HG03575 (cell line): ENCODE measurements around the gene MCRS1.

Experiments
- ATAC-seq: cut with Tn5 transposase; IDR thresholded peaks from one replicate; pipeline ENCODE4 v1.9.1; 2021; ENCODE audit not compliant: unreplicated experiment, insufficient number of reproducible peaks, low FRiP score; ENCODE audit errors: extremely low read depth

MCRS1 gene

DNA sequence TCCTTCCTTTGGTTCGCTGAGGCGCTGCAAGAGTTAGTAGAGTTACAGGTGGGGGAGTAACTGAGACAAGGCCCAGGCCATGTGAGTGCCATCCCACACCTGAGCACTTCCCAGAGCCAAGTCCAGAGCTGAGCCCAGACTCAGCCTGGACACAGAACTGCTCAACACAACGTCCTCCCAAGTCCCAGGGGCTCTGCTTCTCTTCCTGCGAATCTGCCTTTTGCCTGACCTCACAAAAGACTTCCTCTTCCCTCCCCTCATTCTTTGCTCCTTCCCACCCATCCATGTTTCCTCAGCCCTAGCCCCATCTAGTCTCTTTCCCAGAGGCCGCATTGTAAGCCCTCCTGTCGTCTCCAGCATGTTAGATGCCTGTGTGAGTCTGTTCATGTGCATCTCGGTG, 16.6 kb upstream of the MCRS1 start:
- no peak for ATAC-seq

DNA sequence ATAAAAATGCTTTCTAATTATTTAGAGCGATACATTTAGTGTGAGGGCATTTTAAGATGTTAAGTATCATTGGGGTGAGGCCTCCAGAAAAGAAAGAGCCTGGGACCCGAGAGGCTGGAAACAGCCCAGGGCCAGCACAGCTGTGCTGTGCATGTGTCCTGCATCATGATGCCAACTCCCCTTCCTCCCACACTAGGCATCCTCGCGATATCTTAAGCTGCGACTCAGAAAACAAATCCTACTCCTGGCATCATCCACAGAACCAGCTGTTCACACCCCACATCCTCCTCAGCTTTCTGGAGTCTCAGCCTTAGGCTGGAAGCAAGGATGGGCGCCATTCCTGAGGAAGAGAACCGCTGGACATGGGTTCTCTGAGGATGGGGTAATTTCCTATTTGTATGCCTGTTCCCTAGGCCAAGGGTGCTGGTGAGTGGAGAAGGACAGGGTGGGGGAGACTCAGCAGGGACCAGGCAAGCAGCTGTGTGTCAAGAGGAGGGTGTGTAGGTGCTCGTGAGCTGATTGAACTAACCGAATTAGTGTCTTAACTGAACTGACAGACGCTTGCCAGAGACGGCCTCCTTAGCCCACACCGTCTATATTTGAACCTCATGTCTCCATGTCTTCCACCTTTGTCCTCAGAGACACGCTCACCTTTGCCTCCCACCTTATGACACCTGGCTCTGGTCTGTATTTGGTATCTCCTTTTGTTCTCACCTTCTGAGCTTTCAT, 15.6 kb upstream of the MCRS1 start:
- ATAC-seq = no peak

DNA sequence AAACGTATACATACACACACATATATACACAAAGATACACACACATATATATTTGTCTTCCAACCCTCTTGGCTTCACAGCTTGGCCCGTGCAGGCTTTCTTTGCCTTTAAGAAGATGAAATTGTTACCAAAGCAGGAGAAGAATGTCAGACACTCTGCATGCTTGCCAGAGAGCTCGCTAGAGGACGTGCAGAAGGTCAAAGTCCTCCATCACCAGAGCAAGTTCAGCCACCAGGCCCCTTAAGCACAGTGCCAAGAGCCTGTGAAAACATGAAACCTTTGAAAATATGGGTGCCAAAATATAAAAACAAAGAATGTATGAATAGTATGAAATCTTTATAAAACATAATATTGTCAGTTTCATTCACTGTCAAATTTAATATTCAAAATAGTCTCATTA, 14.9 kb upstream of the MCRS1 start:
- no peak for ATAC-seq

DNA sequence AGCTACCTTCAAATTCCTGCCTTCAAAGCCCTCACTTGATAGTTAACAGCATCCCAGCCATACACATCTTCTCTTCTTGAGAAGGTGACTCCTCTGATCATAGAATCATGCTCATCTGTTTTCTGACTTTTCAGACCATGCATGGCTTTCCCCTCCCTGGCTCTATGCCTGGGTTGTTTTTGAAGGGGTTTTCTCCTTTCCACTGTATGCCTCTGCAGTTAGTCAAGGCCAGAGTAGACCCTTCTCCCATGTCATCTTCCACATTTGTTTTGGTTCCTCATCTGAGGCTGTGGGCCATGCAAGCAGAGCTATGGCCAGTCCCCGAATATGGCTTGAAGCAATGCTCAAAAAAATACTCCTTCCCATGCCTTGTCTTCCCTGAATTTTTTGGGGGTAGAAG, 14.3 kb upstream of the MCRS1 start:
- no peak for ATAC-seq

DNA sequence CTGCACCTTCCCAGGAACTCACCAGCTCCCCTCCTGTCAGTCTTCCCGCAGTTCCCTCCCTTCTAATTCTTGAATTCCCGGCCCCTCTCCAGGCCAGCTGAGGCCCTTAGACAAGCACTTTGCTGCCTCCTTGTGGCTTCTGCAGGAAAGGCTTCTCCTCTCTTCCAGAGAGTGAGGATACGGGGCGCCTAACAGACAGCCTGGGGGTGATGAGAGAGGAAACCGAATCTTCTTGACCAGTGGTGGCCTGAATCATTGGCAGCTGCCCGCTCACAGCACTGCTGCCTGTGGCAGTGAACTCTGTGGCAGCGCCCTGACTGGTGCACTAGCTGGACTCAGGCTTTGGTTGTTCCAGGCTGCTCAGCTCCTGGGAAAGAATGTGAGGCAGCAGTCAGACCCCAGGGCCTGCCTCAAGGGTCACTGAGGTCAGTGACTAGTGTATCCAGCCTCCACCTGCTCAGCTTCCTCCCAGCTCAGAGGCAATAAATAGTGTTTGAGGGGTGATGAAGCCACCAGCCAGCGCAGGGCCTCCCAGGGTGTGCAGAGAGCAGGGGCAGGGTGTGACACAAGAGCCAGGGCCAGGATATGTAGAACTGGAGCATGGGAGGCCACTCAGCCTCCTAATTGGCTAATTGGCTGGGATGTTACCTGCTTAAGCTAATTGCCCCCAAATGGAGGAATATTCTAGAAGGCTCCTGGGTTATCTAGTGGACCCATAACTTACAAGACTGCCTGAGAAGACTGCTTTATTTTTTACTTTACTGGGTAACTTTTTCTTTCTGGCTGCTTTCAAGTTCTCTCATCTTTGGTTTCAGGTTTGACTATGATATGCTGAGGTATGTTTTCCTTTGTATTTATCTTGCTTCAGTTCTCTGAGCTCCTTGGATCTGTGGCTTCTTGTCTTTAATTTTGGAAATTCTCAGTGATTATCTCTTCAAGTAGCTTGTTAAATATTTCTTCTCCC, 12.9 kb upstream of the MCRS1 start:
- ATAC-seq = no peak

DNA sequence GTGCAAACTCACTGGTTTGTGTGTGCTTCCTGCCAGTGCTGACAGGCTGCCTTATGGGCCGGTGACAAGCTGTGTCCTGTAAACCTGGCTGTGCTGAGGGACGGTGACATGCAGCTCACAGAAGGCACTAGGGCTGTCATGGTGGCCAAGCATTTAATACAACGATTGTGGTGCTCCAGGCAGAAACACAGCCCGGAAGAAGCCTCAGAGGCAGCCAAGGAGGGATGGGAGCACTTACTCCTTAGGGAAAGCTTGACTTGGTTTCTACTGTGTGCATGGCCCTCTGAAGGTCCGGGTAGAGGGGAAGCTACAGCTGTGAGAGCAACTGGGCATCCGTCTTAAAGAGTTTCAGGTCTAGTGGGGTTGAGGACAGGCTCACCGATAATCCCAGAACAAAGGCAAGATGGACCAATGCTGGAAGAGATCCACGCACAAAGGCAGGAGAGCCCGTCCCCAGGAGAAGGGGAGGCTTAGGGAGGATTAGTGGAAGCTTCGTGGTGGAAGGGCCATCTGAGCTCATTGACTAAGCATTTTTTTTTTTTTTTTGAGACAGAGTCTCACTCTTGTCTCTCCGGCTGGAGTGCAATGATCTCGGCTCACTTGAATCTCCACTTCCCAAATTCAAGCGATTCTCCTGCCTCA, 10.7 kb upstream of the MCRS1 start:
- no peak for ATAC-seq

DNA sequence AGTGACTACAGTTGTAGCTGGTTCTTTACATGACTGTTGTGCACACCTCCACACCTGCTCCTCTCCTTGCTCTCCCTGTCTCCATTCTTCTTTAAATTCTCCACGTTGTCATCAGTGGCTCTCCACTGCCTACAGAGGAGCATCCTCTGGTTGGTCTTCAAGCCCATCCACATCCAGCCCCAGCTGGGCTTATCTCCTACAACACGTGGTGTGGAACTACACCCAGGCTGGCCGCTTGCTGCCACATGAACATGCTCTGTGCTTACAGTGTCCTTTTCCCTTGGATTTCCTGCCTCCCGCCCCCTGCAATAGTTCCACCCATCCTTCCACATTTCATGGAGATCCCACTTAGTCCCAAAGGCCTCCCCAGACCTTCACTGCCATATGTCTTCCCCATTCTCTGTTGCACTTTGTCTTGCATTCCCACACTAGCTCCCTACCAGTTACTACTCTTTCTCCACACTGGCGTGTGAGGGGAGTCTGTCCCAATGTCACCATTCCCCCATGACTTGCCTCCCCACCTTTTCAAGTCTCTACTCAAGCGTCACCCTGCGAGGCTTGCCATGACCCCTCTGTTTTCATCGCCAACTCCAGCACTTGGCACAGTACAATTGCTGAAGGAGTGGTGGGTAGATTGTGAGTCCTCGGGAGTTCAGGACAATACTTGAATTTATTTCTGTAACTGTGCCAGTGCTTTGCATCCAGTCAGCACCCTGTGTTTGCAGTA, 9.8 kb upstream of the MCRS1 start:
- no peak for ATAC-seq

DNA sequence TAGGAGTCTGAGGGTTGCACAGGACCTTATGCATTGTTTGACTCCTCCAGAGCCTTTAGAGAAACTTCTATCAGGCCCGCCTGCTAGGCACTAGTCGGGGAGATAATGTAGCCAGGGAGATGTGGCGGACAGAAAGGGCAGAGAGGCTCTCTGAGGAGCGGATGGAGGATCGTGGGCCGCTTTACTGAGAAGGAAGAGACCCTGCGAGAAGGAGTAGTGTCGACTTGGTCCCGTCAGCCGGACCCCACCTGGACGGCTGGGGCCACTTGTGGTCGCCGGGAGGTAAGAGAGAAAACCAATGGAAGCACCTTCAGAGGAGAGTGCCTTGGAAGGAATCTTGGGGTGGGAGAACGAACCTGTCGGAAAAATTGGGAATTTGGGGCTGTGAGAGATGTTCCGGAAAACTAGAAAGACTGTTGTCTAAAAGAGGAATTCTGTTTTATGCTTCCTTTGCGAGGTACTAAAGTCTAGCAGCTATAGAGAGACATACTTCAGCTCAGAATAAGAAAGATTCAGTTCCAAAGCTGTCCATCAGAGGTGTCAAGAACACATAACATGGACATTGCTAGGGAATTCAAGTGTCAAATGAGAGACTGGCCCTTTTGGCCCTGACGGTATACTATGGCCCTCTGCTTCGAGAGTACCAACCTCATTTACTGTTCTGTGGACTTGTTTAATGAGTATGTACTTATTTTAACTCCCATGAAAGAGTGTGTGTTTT, 660 bp upstream of the MCRS1 start:
- ATAC-seq = no peak

DNA sequence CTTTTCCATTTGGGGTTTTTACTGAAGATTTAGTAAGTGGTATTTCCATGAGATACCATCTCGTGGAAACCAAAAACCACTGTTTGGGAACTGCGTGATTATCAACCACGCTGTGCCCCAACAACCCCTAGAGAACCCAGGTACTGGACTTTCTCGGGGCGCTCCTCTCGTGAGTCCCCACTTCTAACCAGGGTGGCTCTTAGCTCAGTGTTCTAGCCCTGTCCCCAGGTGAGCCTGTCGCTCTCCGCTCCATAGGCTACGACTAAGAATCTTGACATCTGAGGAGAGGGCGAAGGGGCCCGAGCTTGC, 686 bp downstream of the MCRS1 start:
- ATAC-seq = no peak

DNA sequence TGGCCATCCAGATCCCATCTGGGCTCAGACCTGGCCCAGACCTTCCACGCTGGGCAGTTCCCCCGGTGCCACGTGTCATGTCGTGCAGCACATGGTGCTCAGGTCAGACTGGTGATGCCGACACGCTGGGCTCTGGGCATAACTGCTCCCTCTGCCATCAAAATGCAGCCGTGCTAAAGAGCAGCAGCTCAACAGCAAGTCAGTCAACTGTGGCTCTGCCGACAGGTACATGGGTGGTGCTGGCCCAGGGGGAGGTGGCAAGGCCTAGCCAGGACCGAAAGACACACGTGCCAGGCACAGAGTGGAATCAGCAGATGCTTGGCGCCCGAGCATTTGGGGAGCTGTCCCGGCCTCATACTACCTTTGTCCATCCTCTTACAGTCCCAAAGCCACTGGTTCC, 1.6 kb downstream of the MCRS1 start:
- ATAC-seq = no peak

DNA sequence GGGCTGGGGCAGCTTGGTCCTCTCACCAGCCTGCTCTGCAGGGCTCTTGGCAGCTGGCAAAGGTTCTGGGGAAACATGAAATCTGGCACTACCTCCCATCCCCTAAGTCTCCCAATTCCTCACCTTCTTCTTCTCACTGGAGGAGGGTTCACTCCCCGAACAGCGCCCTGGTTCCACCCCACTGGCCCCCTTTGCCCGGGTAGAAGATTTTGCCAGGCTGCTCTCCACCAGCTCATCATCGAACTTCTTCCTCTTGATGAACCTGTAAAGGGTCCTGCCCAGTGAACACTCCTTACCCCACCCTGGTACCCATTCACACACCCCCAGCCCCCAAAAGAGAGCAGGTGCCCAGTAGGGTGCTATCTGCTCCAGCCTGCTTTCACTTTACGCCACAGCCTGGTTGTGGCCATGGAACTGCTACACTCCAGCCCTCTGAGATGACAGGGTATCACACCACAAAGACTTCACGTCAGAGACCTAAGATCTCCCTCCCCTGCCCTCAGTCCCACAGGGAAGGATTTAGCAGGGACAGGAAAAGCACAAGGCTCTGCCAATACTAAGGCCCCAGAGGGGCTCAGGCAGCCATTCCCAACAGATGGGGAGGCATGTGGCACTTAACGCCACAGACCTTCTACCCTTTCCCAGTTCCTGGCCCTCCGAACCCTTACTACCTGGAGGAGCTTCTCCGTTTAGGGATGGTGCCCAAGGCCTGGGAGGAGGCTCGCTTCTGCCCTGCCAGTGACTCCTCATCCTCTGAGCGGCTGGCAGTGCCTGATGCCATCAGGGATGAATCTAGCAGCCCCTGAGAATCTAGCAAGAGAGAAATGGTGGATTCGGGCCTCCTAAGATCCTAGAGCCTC, 2.3 kb downstream of the MCRS1 start:
- ATAC-seq = no peak

DNA sequence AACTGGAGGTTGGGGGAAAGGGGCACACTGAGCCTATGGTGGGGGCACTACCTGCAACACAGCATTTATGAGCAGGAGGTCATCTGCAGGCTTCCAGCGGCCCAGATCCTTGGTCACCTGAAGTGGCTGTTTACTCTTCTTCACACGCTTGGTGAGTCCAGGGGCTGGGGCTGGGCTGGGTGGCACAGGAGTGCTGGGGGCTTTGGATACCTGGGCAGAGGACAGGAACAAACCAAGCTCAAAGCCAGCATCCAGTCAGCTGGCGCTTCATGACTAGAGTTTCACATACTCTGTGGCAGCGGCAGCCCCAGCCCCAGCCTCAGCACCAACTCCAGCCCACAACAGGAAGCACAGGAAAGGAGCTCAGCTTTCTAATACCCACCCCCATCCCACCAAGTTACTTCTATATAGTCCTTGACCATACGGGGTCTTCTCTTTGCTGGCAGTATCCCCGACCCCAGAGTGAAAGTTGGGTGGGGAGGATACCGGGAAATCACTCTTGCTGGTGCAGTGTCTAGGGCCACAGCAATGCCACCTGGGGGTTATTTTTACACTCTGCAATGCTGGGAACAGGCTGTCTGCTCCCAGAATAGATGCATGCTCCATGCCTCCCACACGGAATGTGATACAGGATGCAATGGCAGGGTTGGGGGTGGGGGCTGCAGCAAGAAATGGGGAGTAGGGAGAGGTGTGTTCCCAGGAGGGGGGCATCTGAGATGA, 3.1 kb downstream of the MCRS1 start:
- no peak for ATAC-seq

DNA sequence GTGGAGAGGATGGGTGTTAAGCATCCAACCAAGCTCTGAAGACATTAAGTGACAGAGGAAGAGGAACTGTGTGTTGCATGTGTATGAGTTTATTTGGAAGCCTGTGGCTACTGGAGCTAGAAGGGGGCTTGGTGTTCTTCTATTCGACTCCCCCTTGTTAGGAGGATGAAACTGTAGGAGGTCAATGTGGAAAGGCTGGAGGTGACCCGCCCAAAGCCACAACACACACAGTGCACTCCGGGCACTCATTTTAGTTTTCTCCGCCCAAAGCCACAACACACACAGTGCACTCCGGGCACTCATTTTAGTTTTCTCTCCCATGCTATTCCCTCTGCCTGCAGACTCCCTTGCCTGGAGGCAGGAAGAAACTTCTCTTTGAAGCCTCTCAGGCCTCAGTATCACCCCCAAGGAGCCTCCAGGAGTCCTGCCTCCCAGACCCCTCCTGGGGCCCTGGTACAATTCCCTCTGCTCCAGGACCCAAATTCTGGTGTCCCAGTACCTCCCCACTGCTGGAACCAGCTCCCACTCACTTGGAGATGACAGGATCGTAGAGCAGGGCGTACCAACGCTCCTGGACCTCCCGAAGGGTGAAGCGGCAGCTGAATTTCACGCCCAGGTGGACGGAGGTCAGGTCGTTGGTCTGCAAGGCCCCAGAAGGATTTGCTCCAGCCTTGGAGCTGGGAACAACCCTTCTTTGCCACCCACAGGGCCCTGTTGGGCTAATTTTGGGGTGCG, 3.8 kb downstream of the MCRS1 start:
- no peak for ATAC-seq

DNA sequence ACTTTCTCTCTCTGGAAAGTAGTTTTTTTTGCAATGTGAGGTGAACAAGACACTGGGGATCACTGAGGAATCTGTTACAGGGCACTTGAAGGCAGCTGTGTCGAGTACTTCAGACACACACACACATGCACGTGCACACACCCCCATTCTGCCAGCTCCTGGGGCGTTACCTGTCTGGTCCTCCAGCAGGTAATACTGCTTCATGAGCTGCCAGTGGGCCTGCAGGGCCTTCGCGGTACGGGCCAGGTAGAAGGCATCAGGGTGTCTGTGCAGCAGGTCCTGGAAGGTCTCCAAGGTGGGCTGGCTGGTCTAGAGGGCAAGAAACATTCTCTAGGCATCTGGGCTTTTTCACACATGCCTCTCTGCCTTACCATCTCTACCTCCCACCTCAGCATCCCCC, 5.1 kb downstream of the MCRS1 start:
- no peak for ATAC-seq

DNA sequence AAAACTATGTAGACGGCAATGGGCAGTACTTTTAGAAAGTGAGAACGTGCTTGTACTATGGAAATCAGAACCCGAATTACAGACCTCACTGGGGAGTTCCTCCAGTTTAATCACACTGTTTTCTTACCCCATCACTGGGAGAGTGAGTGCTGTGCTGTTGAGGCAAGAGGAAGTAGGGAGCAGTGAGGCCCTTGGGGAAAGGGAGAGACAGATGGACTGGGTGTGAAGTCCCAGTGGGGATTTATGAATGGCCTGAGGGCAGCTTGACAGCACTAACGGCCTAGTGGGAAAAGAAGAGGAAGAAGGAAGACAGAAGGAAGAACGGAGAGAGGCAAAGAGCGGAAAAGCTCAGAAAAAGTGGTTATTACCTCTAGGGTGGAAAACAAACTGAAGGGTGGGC, 5.7 kb downstream of the MCRS1 start:
- no peak for ATAC-seq

DNA sequence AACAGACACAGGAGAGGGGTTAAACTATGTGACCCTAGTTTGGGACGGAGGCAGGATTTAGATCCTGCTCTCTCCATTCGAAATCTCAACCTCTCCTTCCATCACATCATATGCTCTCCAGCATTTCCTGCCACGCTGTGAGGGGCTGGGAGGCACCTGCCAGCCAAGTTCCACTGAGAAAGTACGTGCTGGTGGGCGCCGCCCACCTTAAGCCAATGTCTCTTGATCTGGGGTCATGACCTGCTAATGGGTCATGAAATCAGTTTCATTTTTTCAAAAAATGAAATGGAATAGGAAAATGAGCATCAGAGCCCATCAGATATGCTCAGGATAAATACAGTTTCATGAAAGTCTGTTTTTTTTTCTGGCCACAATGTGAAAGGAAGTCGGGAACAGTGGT, 7.2 kb downstream of the MCRS1 start:
- ATAC-seq = no peak
